NCI-H82 treated with DMSO at 0.1 percent for 48 hours (cell line): ENCODE results near the gene CDT1.
"Not testable (repeated sequence)": the region's sequence is repeated elsewhere in the genome, so short reads cannot be mapped to it uniquely, and the experiment has no call there.

Experiments used
- DNase-seq: peaks from one replicate; lab custom pipeline; 2025; ENCODE audit not compliant: unreplicated experiment; lab: John Stamatoyannopoulos, UW

CDT1 gene

DNA sequence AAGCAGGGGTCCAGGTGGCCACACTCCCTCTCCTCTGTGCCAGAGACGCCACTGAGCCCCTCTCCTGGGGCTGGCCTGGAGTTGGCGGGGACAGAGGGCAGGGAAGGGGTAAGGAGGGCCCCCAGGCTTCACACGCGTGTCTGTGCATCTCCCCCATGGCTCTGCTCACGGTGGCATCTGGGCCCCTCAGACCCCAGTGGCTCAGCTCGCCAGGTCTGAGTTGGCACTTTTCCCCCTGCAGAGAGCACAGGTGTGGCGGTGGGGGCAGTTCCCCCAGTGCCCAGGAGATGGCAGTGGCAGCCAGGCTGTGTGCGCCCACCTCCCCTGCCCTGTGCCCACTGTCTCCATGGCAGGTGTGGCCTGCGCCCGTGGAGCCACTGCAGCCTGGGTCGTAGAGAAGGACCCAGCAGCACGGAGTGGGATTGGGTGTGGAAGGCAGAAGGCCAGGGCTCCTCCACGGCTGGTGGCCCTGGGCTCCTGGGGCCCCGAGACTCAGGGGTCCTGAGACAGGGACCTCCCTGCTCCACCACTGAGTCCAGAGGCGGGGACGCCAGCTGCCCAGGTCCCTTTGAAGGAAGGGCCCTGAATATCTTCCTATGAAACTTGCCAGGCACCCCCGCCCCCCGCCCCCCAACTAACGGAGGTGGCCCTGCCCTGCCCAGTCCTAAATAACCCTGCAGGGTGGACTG is 12.5 kb downstream of the CDT1 start:
- DNase-seq = no peak

DNA sequence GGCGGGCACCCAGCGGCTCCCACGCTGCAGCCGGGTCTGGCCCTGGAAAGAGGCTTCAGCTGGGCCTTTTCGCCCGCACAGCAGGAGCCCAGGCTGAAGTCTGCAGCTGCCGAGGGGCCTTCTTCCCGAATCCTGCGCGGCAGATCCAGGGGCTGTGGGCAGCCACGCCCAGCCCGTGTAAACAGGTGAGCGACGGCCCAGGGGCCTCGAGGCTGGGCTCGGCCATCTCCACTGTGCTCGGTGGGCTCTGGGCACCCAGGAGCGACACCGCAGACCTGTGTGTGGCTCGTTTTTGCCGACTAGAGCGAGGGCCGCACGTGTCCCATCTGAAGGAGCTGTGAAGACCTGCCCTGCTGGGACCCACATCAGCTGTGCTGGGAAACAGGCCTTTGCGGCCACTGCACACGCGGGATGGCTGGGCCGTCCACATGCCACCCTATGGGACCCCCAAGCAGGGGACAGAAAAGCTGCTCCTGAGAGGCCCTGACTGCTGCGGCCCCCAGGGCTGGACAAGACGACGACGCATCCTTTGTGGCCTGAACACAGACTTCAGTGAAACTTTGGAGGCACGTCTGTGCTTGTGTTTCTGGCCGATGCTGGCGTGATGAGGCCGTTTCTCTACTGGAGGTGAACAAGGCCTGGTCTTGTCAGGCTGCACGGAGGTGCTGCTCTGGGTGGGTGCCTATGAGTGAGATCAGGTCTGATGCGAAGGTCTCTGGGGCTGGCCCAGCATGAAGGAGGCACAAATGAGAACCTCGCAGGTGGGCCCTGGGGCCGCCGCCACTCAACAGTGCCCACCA is 13.3 kb downstream of the CDT1 start:
- no peak for DNase-seq

DNA sequence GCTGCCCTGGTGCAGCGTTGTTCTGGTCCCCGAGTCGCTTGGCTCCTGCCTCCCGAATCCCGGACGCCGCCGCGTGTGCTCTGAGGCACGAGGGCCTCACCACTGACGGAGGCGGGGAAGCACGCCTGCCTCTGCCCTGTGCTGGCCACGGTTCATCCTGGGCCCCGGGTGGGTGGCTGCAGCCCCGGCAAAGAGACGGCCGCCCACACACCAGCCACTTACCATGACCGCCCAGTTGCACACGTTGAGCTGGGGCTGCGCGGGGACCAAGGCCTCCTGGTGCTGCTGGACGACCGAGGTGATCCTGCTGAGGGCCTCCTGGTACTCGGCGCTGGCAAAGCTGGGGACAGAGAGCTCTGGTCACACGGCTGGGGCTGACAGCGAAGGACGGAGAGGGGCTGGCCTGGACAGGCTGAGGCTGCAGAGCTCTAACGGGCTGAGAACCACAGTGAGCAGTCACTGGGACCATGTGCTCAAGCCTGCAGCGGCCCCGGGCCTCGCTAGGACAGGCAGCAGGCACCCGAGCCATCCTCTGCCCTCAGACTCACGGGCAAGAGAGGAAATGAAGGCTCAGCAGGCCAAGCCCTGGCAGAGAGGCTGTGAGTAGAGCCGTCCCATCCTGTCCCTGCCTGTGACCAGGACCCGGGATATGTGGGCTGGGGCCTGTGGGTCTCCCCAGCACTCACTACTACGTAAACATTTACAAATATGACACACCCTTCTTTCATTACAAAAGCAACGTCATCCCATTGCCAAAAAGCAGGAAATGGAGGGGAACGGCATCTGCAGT is 14.4 kb downstream of the CDT1 start:
- no peak for DNase-seq

DNA sequence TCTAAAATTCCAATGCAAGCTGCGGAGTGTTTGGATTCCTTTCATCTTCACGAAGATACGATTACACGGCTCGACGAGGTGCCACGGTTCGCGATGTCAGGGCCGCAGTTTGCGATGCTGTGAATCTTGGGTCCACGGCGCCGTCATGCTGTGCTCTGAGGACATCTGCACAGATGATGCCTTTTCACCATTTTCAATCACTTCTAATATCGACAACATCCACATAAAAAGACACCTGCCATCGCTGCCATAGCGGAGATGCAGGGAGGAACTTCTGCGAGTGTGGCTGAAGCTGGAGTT is 14.9 kb downstream of the CDT1 start:
- no peak for DNase-seq

DNA sequence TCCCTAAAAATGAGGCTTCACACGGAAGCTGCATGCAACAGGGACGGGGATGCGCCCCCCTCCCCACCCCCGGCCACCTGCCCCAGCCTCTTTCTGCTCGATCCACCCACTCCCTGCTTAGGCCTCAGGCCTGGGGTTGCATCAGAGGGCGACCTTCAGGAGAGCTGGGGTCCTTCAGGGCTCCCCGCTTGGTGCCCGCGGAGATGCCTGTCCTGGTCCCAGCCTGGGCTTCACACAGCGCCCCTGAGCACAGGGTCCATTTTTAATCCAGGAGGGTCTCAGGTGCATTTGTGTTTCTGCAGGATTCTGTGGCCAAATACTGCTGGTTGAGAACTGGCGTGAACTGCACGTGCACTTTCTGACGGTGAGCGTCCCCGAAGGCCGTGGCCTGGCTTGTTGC is 15.5 kb downstream of the CDT1 start:
- no peak for DNase-seq

DNA sequence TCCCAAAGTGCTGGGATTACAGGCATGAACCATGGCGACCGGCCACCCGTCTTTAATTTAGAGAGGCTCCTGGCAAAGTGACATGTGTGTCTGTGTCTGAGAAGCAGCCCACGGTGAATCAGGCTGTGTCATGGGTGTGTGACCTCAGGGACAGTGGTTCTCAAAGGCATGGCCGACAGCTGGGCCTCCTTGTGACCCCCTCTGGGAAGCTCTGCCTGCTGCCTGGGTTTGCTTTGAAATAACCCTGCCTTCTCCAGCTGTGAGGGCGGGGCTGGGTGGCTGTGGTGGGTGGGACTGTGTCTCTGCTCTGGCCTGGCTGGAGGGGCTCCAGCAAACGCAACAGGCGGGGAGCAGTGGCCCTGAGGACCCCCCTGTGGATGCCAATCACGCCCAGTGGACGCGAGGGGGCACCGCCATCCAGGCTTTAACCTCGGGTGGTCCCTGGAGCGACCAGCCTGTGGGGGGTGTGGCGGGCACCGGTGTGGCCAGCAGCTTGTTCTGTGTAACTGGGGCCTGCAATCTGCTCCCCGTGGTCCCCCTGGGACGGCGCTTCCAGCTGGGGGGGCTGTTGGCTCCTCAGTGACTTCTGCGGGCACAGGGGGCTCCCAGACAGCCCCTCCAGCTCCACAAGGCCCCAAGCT is 16.9 kb downstream of the CDT1 start:
- no peak for DNase-seq

DNA sequence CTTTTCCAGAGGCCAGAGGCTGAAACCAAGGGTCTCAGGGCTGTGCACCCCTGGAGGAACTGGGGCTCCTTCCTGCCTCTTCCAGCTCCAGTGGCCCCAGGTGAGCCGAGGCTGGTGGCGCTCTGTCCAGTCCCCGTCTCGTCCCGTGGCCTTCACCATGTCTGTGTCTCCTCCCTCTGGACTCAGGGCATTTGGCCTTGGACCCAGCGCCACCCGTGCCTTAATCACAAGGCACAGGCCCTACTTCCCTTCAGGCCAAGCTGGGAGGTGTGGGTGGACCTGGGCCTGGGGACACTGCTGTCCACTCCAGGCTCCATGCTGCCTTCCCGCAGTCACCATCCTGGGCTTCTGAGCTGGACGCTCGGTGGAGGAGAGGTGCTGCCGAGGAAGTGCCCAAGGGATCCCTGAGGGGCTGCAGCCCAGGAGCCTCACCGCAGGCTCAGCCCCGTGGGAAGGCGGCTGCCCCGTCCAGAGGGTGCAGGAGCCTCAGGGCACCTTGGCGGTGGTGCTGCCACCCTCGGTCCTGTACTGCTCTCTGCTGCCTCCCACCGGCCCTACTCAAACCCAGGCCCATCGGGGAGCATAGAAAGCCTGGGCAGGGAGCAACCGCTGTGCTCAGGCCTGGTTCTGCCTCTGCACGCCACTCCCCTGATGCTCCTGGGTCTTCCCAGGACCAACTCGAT is 17.7 kb downstream of the CDT1 start:
- DNase-seq = no peak

DNA sequence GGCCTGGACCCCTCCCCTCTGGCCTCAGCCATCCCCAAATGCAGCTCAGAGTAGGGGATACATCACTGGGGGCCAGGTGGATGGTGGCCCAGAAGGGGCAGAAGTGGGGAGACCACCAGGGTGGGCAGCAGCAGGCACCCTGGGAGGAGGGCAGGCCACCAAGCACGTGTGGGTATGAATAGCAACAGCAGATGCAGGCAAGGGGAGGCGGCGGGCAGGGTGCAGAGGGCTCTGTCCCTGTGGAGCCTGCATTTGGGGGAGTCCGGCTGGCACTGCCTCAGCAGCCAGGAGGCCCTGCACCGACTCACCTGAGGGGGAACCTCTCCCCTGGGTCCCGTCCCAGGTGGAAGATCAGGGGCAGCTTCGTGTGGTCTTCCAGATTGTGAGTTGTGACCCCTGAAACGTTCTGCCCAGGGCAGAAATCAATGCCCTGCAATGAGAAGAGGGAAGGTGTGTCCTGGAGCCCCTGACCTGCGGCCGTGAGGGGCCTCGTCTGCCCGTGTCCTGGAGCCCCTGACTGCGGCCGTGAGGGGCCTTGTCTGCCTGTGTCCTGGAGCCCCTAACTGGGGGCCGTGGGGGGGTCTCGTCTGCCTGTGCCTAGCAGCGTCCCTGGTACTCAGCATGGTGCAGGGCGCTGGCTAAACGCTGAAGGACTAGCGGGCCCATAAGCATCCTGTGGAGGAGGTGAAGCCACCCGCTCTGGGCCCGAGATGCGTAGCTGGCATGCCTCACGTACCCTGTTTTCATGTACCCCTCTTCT is 18.9 kb downstream of the CDT1 start:
- no peak for DNase-seq

DNA sequence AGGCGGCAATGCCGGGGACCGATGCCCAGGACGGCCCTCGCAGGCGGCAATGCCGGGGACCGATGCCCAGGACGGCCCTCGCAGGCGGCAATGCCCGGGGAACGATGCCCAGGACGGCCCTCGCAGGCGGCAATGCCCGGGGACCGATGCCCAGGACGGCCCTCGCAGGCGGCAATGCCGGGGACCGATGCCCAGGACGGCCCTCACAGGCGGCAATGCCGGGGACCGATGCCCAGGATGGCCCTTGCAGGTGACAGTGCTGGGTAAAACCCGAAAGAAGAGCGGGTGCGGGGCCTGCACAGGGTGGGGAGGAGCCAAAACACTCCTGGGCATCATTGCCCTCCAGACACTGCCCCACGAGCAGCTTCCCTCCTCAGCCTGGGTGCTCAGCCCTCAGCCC is 20.1 kb downstream of the CDT1 start:
- DNase-seq = not testable (repeated sequence)

DNA sequence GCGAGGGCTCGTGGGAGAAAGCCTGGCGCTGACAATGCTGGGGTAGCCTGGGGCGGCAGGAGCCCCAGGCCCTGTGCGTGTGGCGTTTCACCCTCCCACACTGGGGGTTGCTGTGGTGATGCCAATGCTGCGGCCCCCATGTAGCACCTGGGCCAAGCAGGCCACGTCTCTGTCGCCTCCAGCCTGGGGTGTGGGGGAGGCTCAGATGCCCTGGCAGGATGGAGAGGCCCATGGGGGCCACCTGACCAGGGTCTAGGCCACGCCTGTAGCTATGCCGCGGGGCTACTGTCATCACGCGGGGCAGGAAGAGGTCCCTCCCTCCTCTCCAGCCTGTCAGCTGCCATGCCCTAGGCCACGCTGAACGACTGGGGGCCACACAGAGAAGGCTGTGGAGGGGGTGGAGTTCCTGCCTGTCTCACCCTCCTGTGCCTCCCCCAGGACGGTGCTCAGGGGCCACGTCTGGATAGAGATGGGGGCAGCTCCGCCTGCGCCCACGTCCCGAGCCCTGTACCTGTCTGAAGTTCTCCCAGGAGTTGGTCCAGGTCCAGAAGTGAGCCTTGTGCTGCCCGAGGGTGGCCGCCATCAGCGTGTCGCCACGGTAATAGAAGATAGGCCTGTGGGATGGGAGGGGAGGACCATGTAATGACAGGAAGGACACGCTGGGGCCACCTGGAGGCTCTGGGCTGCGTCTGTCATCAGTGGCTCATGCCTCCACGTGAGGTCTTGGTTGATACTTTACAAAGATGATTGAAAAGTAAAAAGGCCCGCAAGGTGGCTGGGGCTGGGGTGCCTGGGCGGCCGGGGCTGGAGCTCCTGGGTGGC is 20.9 kb downstream of the CDT1 start:
- DNase-seq = no peak

DNA sequence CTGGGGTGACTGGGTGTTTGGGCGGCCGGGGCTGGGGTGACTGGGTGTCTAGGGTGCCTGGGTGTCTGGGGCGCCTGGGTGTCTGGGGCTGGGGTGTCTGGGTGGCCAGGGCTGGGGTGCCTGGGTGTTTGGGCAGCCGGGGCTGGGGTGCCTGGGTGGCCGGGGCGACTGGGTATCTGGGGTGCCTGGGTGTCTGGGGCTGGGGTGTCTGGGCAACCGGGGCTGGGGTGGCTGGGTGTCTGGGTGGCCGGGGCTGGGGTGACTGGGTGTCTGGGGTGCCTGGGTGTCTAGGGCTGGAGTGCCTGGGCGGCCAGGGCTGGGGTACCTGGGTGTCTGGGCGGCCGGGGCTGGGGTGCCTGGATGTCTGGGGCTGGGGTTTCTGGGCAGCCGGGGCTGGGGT is 21.6 kb downstream of the CDT1 start:
- DNase-seq = no peak

DNA sequence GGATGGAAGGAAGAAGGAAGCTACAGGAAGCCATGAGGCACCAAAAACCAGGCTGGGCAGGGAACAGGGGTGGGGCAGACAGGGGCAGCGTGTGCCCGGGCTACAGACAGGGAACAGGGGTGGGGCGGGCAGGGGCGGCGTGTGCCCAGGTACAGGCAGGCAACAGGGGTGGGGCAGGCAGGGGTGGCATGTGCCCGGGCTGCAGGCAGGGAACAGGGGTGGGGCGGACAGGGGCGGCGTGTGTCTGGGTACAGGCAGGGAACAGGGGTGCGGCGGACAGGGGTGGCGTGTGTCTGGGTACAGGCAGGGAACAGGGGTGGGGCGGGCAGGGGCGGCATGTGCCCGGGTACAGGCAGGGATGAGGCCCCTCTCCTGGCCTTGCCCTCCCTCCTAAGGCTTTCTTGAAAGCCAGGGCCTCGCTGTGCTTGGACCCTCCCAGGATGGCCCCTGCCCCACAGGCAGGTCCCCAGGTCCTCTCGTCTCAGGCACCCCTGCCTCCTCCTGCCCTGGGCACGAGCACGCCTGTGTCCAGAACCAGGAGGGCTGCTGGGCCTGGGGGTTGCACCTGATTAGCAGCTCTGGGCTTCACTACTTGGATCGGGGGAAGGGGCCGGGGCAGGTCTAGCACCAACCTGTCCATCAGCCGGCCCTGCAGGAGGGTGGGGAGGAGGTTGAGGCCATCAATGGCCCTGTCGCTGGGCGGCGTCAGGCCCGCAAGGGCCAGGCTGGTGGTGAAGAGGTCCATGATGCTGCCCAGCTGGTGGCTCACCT is 22.7 kb downstream of the CDT1 start:
- DNase-seq = no peak

DNA sequence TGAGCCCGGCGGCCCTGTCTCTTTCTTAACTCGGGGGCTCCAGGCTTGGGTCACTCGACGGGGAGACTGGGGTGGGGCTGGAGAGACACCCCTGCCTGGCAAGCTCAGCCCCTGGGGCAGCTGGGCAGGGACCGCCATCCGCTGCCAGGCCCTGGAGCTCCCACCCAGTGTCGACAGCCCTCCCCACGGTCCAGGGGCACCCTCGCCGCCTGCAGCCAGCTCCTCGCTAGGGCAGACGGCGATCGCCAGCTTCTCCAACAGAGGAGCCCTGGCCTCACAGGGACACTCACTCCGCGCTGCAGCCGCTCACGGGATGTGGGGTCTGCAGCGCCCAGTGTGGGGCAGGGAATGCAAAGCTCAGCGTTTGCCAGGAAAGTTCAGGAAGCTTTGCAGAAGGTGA is 24.1 kb downstream of the CDT1 start:
- DNase-seq = no peak

DNA sequence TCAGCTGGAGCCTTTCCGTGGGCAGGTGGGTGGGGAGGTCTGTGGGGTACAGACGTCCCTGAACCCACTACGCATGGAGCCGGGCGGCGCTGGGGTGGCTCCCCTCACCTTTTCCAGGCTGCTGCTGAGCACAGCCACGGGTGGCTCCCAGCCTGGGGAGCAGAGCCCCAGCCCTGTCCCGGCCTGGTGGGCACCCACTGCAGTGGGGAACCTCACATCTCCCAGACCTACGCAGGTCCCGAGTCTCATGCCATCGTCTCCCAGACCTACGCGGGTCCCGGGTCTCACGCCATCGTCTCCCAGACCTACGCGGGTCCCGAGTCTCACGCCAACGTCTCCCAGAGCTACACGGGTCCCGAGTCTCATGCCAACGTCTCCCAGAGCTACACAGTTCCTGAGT is 25.1 kb downstream of the CDT1 start:
- no peak for DNase-seq

DNA sequence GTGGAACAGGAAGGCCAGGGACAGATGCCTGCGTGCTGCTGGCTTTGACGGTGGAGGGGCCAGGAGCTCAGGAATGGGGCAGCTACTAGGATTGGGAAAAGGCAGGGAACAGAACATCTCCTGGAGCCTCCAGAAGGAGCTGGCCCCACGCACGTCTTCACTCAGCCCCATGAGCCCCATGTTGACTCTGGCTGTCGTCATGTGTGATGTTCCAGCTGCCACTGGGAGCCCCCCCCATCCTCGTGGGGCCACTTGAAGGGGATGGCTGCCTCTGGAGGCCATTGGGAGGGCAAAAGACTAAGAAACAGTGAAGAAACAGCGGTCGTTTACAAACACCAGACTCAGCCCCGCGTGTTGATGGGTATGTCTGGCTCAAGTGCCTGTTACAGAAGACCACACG is 26.7 kb downstream of the CDT1 start:
- no peak for DNase-seq

DNA sequence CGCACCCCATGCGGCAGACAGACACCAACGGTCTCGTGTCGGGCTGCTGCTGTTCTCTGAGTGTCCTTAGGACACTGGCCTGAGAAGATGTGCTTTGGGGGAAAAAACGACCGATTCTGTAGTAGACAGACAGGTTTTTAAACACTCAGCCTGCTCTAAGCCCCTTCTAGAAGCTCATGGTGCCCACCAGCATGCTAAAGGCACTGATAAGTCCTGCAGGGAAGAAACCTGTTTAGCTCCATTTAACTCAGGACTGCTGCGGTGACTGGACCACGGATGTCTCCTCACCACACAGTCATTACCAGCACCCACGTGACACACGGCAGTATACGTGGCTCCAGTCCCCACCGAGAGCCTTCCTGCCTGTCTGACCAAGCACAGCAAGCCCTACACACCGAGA is 27.2 kb downstream of the CDT1 start:
- DNase-seq = no peak

DNA sequence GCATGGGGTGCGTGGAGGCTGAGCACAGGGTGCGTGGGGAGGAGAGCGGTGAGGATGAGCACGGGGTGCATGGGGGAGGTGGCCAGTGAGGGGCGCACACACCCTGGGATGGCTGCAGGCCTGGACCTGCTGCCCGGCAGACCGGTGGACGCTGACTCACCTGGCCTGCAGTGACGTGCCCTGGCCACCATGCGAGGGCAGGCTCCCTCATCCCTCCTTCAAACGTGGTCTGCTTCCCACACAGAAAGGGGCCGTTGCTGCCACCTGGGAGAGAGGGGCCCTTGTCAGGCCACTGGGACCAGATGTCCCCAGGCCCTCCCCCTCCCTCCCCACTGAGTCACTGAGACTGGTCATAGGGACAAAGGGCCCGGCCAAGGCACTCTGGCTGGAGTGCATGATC is 28.2 kb downstream of the CDT1 start:
- no peak for DNase-seq

DNA sequence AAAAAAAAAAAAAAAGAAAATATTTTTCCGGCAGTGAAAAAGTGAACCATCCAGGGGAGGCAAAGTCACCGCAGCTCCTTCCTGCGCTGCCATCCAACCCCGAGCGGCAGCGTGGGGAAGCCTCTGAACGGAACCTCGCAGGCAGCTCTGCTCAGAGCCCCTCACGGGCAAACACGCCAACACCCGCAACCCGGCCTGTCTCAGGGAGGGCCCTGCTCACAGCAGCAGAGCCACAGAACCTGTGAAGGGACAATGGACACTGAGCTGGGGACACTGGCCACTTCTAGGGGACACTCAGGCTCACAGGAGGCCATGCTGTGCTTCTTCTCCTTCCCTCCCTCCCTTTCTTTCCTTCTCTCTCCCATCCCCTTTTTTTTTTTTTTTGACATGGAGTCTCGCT is 29.5 kb downstream of the CDT1 start:
- DNase-seq = no peak

DNA sequence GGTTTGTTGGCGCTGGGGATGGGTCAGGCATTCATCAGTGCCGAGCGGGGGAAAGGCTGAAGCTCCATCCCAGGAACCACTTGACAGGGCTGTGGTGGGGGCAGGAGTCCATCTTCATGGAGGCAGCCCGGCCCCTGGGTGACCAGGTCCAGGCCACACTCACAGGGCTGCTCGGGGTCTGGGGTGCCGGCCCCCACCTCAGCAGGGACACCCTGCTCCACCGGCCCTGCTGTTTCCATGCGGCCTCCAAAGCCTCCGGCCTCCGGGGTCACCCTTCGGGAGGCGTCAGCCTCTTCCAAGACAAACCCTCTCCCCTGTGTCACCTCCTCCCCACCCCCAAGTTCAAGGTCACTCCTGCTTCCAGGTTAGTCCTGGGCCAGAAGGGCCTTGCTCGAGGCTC is 31.1 kb downstream of the CDT1 start:
- DNase-seq = no peak
